Naive thymus-derived CD8-positive, alpha-beta T cell (primary cell): ENCODE data around the gene GPANK1. TPM values are rescaled to one million over a fixed set of nuclear protein-coding genes. Genes with fewer than 3 reads are reported as not detected.

Experiments used
- ATAC-seq, 2 donors: fragments of 150-1000 bp; cut with Tn5 transposase in 1 of 2; sonication (Bioruptor Pico), chemical (Tn5 transposase) in 1 of 2; 1 replicate in 1 of 2; 2 replicates in 1 of 2; pipeline ENCODE4 v1.10.0; 2021; ENCODE audit warnings: mild to moderate bottlenecking in 2 of 2, moderate library complexity in 2 of 2
- POLR2A ChIA-PET: fragments of 350-600 bp; sonication (Branson Sonifier 250); formaldehyde crosslinking; loops from one replicate; lab custom pipeline; 2021; ENCODE audit warnings: antibody characterized with exemption; lab: Charles Lee
- DNase-seq, 10 donors: peaks; one replicate each; pipeline versions ENCODE4 v3.0.0 to v3.0.0-alpha.2; 2020 to 2022
- H3K27ac Mint-ChIP-seq, 10 donors: one replicate each; pipeline ENCODE4 v1.8.0; 2020 to 2022; ENCODE audit warnings: mild to moderate bottlenecking in 10 of 10, mixed read lengths in 10 of 10, moderate library complexity in 4 of 10, inconsistent platforms in 1 of 10
- H3K27me3 Mint-ChIP-seq, 5 donors: one replicate each; pipeline ENCODE4 v1.8.0; 2021 to 2022; ENCODE audit warnings: mixed read lengths in 5 of 5
- H3K36me3 Mint-ChIP-seq, 3 donors: one replicate each; pipeline ENCODE4 v1.8.0; 2020 to 2022; ENCODE audit warnings: mixed read lengths in 3 of 3, mild to moderate bottlenecking in 2 of 3, inconsistent platforms in 1 of 3
- H3K4me1 Mint-ChIP-seq, 4 donors: one replicate each; pipeline ENCODE4 v1.8.0; 2021 to 2022; ENCODE audit warnings: mixed read lengths in 4 of 4
- H3K4me3 Mint-ChIP-seq, 10 donors: one replicate each; pipeline ENCODE4 v1.8.0; 2020 to 2022; ENCODE audit warnings: mild to moderate bottlenecking in 10 of 10, mixed read lengths in 10 of 10, moderate library complexity in 6 of 10, inconsistent platforms in 1 of 10
- H3K9me3 Mint-ChIP-seq, 9 donors: one replicate each; pipeline ENCODE4 v1.8.0; 2020 to 2022; ENCODE audit warnings: mixed read lengths in 9 of 9, mild to moderate bottlenecking in 3 of 9, inconsistent platforms in 1 of 9, moderate library complexity in 1 of 9
- polyA plus RNA-seq, 3 donors: library from polyadenylated mRNA; unstranded; fragments of 300-500 nt; fragmentation: Illumina TruSeq; gene quantifications; one replicate each; pipeline ENCODE4 v1.2.3, GENCODE V29; 2021
- total RNA-seq, 8 experiments: library from RNA in 2 of 8; stranded (reverse) in 2 of 8; gene quantifications; one replicate each; pipeline ENCODE4 v1.2.3 and lab custom pipeline; 2021 to 2026

The GPANK1 gene
- total and polyA plus RNA-seq, 5 experiments from 2014 or later, result 20.8 to 27.9 (median 22.9) TPM

DNA sequence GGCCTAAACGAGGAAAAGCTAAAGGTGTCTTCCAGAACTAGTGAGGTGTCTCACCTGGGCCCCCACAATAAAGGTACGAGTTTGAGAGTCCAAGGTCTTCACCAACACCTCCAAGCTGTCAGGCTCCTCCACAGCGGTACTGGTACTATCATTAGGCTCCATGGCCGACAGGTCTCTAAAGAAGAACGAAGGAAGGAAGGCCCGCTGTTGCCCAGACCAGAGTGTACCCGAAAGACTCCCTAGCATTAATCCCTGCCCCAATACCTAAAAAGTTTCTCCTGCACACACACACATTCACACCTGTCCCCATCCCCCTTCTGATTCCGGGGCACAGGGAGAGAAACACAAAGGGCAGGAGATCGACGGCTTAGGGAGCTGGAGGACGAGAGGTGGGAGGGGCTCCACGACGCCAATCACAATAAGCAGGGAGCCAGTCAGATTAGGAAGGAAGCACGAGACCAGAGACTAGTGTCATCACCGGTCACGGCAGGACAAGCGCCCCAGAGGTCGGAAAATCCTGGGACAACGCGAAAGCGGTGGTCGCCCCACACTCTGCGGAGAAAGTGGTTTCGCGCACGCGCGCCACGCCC is 13.1 kb downstream of the GPANK1 start:
- peak overlapping the region; percentile 97 to 100 (median 100) for H3K27ac Mint-ChIP-seq
- peaks cover 0 to 3% (median 0%) of the 10 kb centered on the region in 9 donors for H3K9me3 Mint-ChIP-seq
- peak overlapping the region; percentile 88 to 99 (median 95) for H3K4me3 Mint-ChIP-seq
- peaks cover 0 to 52% (median 9%) of the 10 kb centered on the region in 3 donors for H3K36me3 Mint-ChIP-seq
- DNase-seq (no peak), ATAC-seq (no peak)
- peaks cover 18 to 58% (median 54%) of the 10 kb centered on the region in 4 donors for H3K4me1 Mint-ChIP-seq
- POLR2A ChIA-PET, result interaction anchor here (0.5 to 6.6 kb wide), 45 partner anchors 8 to 1657 kb away, joined by 3 to 223 read pairs (median 5); partner anchors contain the start of genes ABHD16A, ATP6V1G2, C6orf47 and CSNK2B
- H3K27me3 Mint-ChIP-seq, result peaks cover 0 to 2% (median 0%) of the 10 kb centered on the region in 5 donors

DNA sequence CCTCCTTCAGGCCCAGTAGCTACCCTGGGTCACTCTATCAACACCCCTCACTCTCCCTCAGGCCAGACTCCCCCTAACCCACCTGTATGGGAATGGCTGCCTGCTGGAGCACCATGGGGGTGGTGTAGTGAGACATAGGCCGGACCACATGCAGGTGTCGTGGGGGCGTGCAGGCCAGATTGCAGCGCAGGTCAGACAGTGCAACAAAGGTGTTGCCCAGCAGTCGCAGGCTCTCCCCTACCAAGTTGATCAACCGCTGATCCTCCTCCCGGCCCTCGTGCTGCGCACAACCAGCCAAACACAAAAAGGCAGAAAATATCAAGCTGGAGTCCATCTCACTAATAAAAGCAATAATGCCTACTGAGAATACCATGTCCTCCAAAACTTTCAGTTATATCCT is 19.5 kb downstream of the GPANK1 start:
- H3K4me3 Mint-ChIP-seq, result no peak overlapping the region
- POLR2A ChIA-PET, result interaction anchor here (0.6 kb wide), 1 partner anchor 60 kb away, joined by 5 read pairs; no protein-coding TSS in a partner anchor
- peak overlapping the region in 7 of 10 donors; percentile 31 to 79 (median 59) for H3K27ac Mint-ChIP-seq
- H3K9me3 Mint-ChIP-seq, result no peaks in the 10 kb centered on the region
- ATAC-seq (no peak), DNase-seq (no peak)
- peaks cover 0 to 98% (median 23%) of the 10 kb centered on the region in 3 donors for H3K36me3 Mint-ChIP-seq
- H3K27me3 Mint-ChIP-seq, result no peaks in the 10 kb centered on the region
- peaks cover 8 to 27% (median 18%) of the 10 kb centered on the region in 4 donors for H3K4me1 Mint-ChIP-seq

DNA sequence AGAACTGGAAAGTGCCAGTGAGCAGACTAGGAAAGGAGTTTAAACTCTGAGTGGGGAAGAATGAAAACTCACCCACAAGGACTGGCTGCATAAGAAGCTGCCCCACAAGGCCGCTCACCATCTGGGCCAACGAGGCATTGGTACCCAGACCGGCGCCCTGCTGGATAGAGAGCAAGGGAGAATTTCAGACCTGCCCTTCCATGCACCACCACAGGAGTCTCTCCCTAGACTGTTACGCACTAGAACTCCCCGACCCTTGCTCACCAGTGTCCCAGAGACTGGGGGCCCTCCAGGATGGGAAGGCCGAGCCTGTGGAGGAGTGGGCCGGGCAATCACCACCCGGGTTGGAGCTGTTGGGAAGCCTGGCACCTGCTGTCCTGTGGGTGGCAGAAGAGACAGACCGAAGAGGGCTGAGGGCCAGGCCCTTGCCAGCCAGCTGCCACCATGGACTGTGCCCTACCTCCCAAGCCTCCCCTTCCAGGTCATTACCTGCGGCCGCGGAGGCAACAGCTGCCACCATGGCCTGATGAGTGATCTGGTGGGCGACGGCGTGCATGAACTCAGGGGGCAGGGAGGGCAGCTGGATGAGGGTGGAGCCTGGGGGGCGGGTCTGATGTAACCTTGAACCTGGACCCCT is 20.9 kb downstream of the GPANK1 start:
- no peak for ATAC-seq
- Mint-ChIP-seq H3K4me3 (no peak overlapping the region), H3K27ac (peak overlapping the region in 4 of 10 donors; percentile 57 to 65 (median 60)), H3K36me3 (peaks cover 0 to 95% (median 23%) of the 10 kb centered on the region in 3 donors), H3K9me3 (no peaks in the 10 kb centered on the region), H3K27me3 (no peaks in the 10 kb centered on the region), H3K4me1 (peaks cover 4 to 15% (median 10%) of the 10 kb centered on the region in 4 donors)
- DNase-seq, result no peak
- POLR2A ChIA-PET, result interaction anchor here (1.1 to 1.8 kb wide), 3 partner anchors 8 to 19 kb away, joined by 3 to 5 read pairs (median 4); no protein-coding TSS in a partner anchor

DNA sequence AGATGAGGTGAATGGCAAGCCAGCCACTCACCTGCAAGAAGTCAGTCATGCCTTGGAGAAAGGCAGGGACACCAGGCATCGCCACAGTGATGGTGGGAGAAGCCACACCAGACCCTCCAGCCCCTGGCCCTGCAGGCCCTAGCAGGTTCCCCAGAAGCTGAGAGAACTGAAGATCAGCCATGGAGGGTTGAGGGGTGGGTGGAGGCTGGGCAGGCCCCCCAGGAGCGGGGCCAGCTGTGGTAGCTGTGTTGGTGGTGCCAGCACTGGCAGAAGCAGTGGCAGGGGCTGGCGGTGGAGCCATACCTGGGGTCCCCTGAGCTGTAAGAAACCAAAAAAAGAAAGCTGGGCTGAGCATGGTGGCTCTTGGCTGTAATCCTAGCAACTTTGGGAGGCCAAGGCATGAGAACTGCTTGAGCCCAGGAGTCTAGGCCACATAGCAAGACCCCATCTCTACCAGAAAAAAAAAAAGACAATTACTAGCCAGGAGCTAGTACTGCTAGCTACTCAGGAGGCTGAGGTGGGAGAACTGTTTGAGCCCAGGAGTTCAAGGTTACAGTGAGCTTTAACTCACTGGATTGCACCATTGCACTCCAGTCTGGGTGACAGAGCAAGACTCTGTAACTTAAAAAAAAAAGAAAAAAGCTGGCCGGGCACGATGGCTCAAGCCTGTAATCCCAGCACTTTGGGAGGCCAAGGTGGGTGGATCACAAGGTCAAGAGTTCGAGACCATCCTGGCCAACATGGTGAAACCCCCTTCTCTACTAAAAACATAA is 21.8 kb downstream of the GPANK1 start:
- Mint-ChIP-seq H3K9me3 (no peaks in the 10 kb centered on the region), H3K4me3 (no peak overlapping the region), H3K36me3 (peaks cover 0 to 92% (median 26%) of the 10 kb centered on the region in 3 donors), H3K4me1 (peaks cover 0 to 12% (median 8%) of the 10 kb centered on the region in 4 donors), H3K27me3 (no peaks in the 10 kb centered on the region), H3K27ac (peak overlapping the region in 3 of 10 donors; percentile 36 to 51 (median 46))
- DNase-seq (no peak), ATAC-seq (no peak)
- POLR2A ChIA-PET, result interaction anchor here (0.6 to 1.8 kb wide), 6 partner anchors 9 to 193 kb away, joined by 3 to 5 read pairs (median 4); no protein-coding TSS in a partner anchor

DNA sequence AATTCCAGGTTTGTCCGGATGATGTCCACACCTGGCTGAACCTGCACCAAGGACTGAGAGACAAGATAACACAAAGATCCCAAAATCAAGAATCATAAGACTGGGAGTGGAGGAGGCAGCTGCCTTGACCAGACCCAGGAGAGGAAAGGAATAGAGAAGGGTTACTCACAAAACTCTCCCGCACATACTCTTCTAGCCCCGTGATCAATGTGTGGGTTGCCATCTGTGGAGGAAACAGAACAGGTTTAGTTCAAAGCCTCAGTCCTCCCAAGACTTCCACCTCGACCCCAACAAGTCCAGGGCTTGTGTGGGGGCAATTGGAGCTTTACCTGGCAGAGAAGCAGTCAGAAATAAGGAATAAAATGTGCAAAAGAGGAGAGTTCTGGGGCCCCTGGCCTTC is 23.4 kb downstream of the GPANK1 start:
- Mint-ChIP-seq H3K27me3 (no peaks in the 10 kb centered on the region), H3K4me1 (peaks cover 0 to 12% (median 7%) of the 10 kb centered on the region in 4 donors), H3K27ac (peak overlapping the region in 6 of 10 donors; percentile 5 to 69 (median 38)), H3K9me3 (no peaks in the 10 kb centered on the region), H3K4me3 (no peak overlapping the region), H3K36me3 (peaks cover 0 to 91% (median 20%) of the 10 kb centered on the region in 3 donors)
- ATAC-seq (no peak), DNase-seq (no peak)
- POLR2A ChIA-PET, result interaction anchor here (1.0 kb wide), 1 partner anchor 11 kb away, joined by 3 read pairs; no protein-coding TSS in a partner anchor

DNA sequence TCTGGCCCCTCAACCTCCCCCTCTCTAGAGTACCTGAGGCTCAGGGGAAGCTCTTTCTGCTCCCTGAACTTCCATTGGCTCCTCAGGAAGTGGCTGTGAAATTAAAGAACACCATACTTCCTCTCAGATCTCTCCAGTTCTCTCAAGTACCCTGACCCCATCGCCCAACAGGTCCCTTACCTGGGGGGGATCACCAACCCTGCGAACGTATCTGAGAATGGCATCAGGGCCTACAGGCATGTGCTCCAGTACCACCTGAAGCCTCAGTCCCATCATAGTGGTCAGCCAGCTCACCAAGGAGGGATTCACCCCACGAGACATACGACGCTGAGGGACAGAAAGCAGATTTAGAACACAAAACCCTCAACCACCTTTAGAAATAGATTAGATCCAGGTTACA is 24.2 kb downstream of the GPANK1 start:
- Mint-ChIP-seq H3K27ac (peak overlapping the region in 4 of 10 donors; percentile 20 to 33 (median 26)), H3K27me3 (no peaks in the 10 kb centered on the region), H3K9me3 (no peaks in the 10 kb centered on the region), H3K36me3 (peaks cover 0 to 91% (median 18%) of the 10 kb centered on the region in 3 donors), H3K4me1 (peaks cover 0 to 12% (median 7%) of the 10 kb centered on the region in 4 donors), H3K4me3 (no peak overlapping the region)
- POLR2A ChIA-PET, result interaction anchor here (0.8 to 1.4 kb wide), 5 partner anchors 9 to 163 kb away, joined by 3 to 5 read pairs (median 3); no protein-coding TSS in a partner anchor
- ATAC-seq, result no peak
- DNase-seq, result no peak

DNA sequence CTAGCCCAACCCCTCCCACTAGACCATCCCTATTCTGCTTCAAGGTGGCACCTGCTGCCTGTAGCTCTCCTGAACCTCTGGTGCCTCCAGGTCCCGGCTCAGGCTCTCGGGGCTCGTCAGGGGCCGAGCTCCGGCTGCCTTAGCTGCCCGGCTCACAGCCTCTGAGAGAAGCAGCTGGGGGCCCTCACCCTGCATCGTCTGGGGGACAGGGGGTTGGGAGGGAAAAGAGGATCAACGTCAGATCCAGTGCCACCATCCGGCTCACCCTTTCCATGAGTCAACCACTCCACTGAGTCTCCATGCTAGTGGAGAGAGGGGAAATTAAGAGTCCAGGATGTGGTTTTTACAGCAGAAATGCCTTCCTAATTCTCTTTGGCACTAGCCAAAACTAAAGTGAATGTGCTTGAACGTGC is 25.3 kb downstream of the GPANK1 start:
- H3K27me3 Mint-ChIP-seq, result no peaks in the 10 kb centered on the region
- H3K9me3 Mint-ChIP-seq, result no peaks in the 10 kb centered on the region
- H3K4me3 Mint-ChIP-seq, result no peak overlapping the region
- peak overlapping the region in 3 of 10 donors; percentile 38 to 63 (median 40) for H3K27ac Mint-ChIP-seq
- ATAC-seq (no peak), DNase-seq (no peak)
- peaks cover 0 to 90% (median 13%) of the 10 kb centered on the region in 3 donors for H3K36me3 Mint-ChIP-seq
- POLR2A ChIA-PET, result interaction anchor here (0.7 to 1.4 kb wide), 5 partner anchors 10 to 41 kb away, joined by 3 to 5 read pairs (median 3); partner anchors contain the start of gene AIF1
- peaks cover 0 to 5% (median 2%) of the 10 kb centered on the region in 4 donors for H3K4me1 Mint-ChIP-seq

DNA sequence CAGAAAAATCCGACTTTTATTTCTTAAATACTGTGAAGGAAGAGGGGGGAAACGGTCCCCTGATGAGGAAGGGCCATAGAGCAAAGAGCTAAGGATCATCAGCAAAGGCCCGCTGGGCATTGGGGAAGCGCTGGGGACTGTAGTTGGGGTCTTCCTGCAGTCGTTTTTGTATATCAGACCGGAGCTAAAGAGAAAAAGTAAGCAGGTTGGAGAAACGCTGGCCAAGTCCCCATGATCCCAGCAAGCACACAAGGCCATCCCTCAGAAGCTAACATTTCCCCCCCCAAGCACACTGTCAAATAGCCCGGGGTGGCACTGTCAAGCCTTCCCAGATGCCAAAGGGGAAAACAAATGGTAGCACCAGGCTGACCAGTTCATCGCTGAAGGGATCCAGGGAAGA is 25.8 kb downstream of the GPANK1 start:
- H3K4me3 Mint-ChIP-seq, result no peak overlapping the region
- POLR2A ChIA-PET, result interaction anchor here (0.7 to 2.3 kb wide), 5 partner anchors 13 to 331 kb away, joined by 3 to 21 read pairs (median 3); partner anchors contain the start of genes AIF1 and BAG6
- H3K9me3 Mint-ChIP-seq, result no peaks in the 10 kb centered on the region
- peaks cover 0 to 5% (median 2%) of the 10 kb centered on the region in 4 donors for H3K4me1 Mint-ChIP-seq
- no peak for DNase-seq
- no peak overlapping the region for H3K27ac Mint-ChIP-seq
- ATAC-seq, result no peak
- peaks cover 0 to 90% (median 13%) of the 10 kb centered on the region in 3 donors for H3K36me3 Mint-ChIP-seq
- H3K27me3 Mint-ChIP-seq, result no peaks in the 10 kb centered on the region

DNA sequence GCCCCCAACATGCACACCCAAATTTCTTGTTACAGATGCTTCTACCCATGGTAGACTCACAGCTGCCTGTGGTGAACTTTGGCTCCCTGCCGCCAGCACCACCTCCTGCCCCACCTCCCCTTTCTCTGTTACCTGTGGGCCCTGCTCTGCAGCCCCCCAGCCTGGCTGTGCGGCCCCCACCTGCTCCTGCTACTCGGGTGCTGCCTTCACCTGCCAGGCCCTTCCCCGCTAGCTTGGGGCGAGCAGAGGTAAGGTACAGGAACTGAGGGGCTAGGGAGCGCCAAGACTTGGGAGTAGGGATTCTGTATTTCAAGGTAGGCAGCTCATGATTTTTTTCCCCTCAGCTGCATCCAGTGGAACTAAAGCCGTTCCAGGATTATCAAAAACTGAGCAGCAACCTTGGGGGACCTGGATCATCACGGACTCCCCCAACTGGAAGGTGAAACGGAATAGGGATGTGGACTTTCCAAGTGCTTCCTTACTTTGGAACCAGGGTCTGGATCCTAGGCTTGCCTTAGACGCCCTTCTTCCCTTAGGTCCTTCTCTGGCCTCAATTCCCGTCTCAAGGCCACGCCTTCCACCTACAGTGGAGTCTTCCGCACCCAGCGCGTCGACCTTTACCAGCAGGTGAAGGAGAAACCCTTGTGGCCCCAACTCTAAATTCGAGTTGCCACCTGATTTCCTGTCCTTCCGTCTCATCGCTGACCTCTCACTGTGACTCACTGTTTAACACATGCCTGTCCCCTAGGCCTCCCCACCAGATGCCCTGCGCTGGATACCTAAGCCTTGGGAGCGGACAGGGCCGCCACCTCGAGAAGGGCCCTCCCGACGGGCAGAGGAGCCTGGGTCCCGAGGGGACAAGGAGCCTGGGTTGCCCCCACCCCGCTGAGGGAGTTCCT is 27.9 kb downstream of the GPANK1 start:
- DNase-seq, result no peak
- Mint-ChIP-seq H3K9me3 (no peaks in the 10 kb centered on the region), H3K27ac (peak overlapping the region in 4 of 10 donors; percentile 38 to 86 (median 54)), H3K36me3 (peaks cover 0 to 90% (median 18%) of the 10 kb centered on the region in 3 donors), H3K4me3 (no peak overlapping the region), H3K4me1 (peaks cover 0 to 15% (median 5%) of the 10 kb centered on the region in 4 donors), H3K27me3 (no peaks in the 10 kb centered on the region)
- no peak for ATAC-seq
- POLR2A ChIA-PET, result interaction anchor here (0.8 to 2.3 kb wide), 4 partner anchors 9 to 24 kb away, joined by 3 to 21 read pairs (median 4); partner anchors contain the start of genes BAG6 and C6orf47

DNA sequence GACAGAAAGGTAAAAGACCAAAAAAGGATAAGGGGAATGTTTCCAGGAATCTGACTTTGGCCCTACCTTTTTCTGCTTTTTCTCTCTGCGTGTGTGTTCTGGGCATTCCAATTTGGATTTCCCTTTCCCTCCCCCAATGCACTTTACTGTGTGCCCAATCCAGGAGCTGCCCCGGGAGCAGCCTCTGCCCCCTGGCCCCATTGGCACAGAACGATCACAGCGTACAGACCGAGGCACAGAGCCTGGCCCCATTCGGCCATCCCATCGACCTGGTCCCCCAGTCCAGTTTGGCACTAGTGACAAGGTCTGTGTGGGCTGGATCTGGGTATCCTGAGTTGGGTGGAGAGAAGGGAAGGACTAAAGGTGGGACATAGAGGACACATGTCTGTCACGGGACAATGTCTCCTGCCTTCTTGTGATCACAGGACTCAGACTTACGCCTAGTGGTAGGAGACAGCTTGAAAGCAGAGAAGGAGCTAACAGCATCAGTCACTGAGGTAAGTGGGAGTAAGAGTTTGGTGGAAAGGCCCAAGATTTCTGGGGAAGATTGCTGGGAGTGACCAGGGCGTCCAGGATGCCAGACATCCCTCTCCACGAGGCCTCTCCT is 29.7 kb downstream of the GPANK1 start:
- Mint-ChIP-seq H3K4me1 (peaks cover 0 to 15% (median 6%) of the 10 kb centered on the region in 4 donors), H3K36me3 (peaks cover 0 to 90% (median 20%) of the 10 kb centered on the region in 3 donors), H3K27ac (peak overlapping the region in 6 of 10 donors; percentile 35 to 76 (median 60)), H3K4me3 (no peak overlapping the region), H3K9me3 (no peaks in the 10 kb centered on the region), H3K27me3 (no peaks in the 10 kb centered on the region)
- DNase-seq, result no peak
- ATAC-seq, result no peak
- POLR2A ChIA-PET, result interaction anchor here (0.6 to 0.9 kb wide), 3 partner anchors 19 to 201 kb away, joined by 3 to 4 read pairs (median 3); partner anchors contain the start of gene GPANK1
